Breast epithelium (tissue), 4 donors: ENCODE data around the gene PDIA2. TPM values are rescaled to one million over a fixed set of nuclear protein-coding genes. Genes with fewer than 3 reads are reported as not detected.

Experiments
- DNase-seq, 2 donors: peaks; one replicate each; pipeline ENCODE4 v3.0.0-alpha.2; 2019; ENCODE audit warnings: low spot score in 2 of 2
- H3K27ac ChIP-seq, 2 donors: fragments of 200-600 bp; sonication (generic) in 1 of 2; one replicate each; pipeline ENCODE4 v1.5.1; 2016 to 2019; ENCODE audit warnings: mild to moderate bottlenecking in 1 of 2
- H3K27me3 ChIP-seq, 2 donors: fragments of 200-600 bp; sonication (generic) in 1 of 2; one replicate each; pipeline versions ENCODE4 v1.5.1 to v1.6.0; 2017 to 2019; ENCODE audit warnings: control low read depth in 1 of 2, mild to moderate bottlenecking in 1 of 2
- H3K36me3 ChIP-seq: fragments of 200-600 bp; one replicate; pipeline ENCODE4 v1.5.1; 2019
- H3K4me1 ChIP-seq, 2 donors: fragments of 200-600 bp; sonication (generic); one replicate each; pipeline ENCODE4 v1.5.1; 2016 to 2019; ENCODE audit warnings: control low read depth in 1 of 2
- H3K4me3 ChIP-seq, 3 donors: fragments of 200-600 bp; sonication (generic); 1 replicate in 2 of 3; 2 replicates in 1 of 3; pipeline ENCODE4 v1.5.1; 2016 to 2019; ENCODE audit warnings: mild to moderate bottlenecking in 3 of 3, moderate library complexity in 2 of 3
- H3K9me3 ChIP-seq, 2 donors: fragments of 200-600 bp; sonication (generic) in 1 of 2; one replicate each; pipeline ENCODE4 v1.5.1; 2016 to 2019; ENCODE audit warnings: control low read depth in 1 of 2
- POLR2A ChIP-seq: fragments of 450-650 bp; IDR thresholded peaks from one replicate; pipeline ENCODE4 v1.6.1; 2016; ENCODE audit warnings: antibody characterized with exemption, mild to moderate bottlenecking, moderate library complexity
- POLR2AphosphoS5 ChIP-seq, 3 donors: sonication (generic); formaldehyde crosslinking; IDR thresholded peaks; one replicate each; pipeline ENCODE4 v1.6.1; 2017; ENCODE audit warnings: antibody characterized with exemption in 3 of 3
- intact Hi-C: fragments of 100-400 bp; cut with DNase I; formaldehyde crosslinking; loops from one replicate; pipeline ENCODE4 v1.15.1; 2023; ENCODE audit warnings: low total_unique reads
- total RNA-seq, 3 donors: library from RNA; depleted of rRNA; stranded (reverse); fragments of >200 nt; gene quantifications; one replicate each; pipeline ENCODE4 v1.1.0, GENCODE V29; 2016
- TF ChIP-seq, protein P1 (sequence below), 3 donors: fragments of 450-650 bp; IDR thresholded peaks; one replicate each; pipeline ENCODE4 v1.5.1; 2016 to 2017; ENCODE audit warnings: antibody characterized with exemption in 3 of 3, mild to moderate bottlenecking in 3 of 3, moderate library complexity in 3 of 3

Gene PDIA2
- total RNA-seq, 3 donors from 2014 or later, result not detected

DNA sequence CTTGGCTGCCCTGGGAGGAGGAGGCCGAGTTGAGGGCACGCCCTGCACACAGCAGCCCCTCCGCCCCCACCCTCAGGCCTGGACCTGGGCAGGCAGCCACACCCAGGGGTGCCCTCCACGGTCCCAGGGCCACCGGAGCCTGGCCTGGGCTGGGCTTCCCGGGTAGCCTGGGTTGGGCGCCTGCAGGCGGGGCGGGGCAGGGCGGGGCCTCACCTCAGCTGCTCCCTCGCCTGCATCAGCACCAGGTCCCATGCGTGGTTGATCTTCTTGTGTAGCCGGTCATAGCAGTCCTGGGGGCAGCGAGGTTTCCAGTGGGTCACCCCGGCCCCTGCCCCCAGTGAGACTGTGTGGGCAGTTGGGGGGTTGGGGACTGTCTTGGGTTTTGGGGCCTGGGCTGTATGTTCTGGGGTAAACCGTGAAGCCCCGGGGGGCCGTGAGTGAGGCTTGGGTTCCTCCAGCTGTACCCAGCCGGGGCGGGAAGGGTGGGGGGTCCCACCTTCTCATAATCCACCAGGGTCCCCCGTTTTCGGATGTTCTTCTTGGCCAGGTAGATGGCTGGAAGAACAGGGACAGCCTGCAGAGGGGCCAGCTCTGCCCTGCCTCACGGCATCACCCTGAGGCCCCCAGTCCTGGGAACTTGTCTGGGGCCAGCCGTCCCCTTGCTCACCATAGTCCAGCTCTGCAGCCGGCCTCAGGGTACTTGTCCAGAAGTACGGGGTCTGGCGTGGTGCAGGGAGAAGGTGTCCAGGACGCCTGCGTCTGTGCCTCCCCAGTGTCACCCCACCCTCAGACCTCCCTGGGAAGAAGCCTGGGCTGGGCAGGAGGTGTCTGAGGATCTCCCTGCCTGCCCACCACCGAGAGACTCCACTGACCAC lies 9.2 kb upstream of the PDIA2 start:
- no peak for DNase-seq
- TF ChIP-seq POLR2AphosphoS5 (IDR thresholded peaks at IDR 0.05) (no peak), POLR2A (no peak)
- TF ChIP-seq, protein P1, sequence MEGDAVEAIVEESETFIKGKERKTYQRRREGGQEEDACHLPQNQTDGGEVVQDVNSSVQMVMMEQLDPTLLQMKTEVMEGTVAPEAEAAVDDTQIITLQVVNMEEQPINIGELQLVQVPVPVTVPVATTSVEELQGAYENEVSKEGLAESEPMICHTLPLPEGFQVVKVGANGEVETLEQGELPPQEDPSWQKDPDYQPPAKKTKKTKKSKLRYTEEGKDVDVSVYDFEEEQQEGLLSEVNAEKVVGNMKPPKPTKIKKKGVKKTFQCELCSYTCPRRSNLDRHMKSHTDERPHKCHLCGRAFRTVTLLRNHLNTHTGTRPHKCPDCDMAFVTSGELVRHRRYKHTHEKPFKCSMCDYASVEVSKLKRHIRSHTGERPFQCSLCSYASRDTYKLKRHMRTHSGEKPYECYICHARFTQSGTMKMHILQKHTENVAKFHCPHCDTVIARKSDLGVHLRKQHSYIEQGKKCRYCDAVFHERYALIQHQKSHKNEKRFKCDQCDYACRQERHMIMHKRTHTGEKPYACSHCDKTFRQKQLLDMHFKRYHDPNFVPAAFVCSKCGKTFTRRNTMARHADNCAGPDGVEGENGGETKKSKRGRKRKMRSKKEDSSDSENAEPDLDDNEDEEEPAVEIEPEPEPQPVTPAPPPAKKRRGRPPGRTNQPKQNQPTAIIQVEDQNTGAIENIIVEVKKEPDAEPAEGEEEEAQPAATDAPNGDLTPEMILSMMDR (IDR thresholded peaks at IDR 0.05), result no peak
- Histone ChIP-seq H3K4me1 (peaks cover 0 to 6% of the 10 kb centered on the region in 2 donors), H3K36me3 (no peaks in the 10 kb centered on the region), H3K27me3 (peaks cover 0 to 7% of the 10 kb centered on the region in 2 donors), H3K4me3 (no peak overlapping the region), H3K9me3 (no peaks in the 10 kb centered on the region), H3K27ac (no peak overlapping the region)
- intact Hi-C loops, result loop anchor here (5.0 kb wide), 1 partner anchor 1394 kb away; no protein-coding TSS in a partner anchor

DNA sequence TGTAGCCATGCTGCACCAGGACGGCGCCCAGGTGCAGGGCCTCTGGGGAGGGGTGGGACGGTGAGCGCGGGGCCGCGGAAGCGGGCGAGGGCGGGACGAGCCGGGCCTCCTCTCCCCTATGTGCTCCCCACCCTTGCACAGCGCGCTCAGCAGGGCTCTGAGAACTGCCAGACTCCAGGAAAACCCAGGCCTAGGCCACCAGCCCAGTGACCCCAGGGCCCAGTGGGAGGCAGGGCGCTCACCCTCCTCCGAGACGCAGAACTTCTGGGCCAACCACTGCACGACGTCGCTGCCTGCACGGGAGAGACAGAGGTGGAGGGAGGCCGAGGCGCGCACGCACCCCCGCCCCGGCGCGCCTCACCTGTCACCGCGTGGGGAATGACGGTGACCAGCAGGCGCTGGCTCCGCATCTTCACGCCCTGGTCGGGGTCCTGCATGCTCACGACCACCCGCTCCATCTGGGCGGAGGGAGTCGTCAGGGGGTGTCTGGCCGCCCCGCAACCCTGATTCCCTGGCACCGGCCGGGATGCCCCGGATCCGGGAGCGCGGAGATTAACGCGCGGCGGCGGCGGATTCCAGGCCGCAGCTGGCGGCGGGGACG lies 7.8 kb upstream of the PDIA2 start:
- H3K36me3 ChIP-seq, result no peaks in the 10 kb centered on the region
- H3K4me3 ChIP-seq, result peak overlapping the region; percentile 39 to 67 (median 48)
- H3K4me1 ChIP-seq, result peaks cover 0 to 6% of the 10 kb centered on the region in 2 donors
- no peaks in the 10 kb centered on the region for H3K9me3 ChIP-seq
- DNase-seq, result no peak
- H3K27ac ChIP-seq, result no peak overlapping the region
- TF ChIP-seq POLR2A (no peak), POLR2AphosphoS5 (IDR thresholded peaks at IDR 0.05) (no peak)
- TF ChIP-seq, protein P1 (IDR thresholded peaks at IDR 0.05), result no peak
- H3K27me3 ChIP-seq, result peaks cover 0 to 15% of the 10 kb centered on the region in 2 donors
- intact Hi-C loops, result no loop called here

DNA sequence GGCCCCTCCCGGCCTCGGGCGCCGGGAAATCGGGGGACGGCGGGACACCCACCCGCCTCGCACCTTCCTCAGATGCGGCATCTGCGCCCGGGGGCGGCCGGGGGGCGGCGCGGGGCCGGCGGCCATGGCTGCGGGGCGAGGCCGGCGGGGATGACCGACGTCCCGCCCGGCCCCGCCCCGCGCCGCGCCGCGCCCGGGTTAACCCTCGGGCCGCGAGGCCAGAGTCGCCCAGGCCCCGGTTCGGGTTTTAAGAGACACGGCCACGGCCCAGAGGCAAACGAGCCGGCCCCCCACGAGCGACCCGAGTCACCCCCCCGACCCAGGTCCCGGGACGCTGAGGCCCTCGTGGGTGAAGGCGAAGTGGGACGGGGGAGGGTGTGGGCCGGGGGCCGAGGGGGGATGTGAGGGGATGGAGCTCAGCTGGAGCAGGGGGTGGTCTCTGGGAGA lies 7.2 kb upstream of the PDIA2 start, which contains the start of gene RGS11:
RGS11 (minus strand) TSS at position 159 of the 447 bp plus-strand sequence; CDS start at position 126, 33 bp downstream.
- no peaks in the 10 kb centered on the region for H3K9me3 ChIP-seq
- intact Hi-C loops, result no loop called here
- peaks cover 2 to 17% of the 10 kb centered on the region in 2 donors for H3K27me3 ChIP-seq
- peaks cover 2 to 8% of the 10 kb centered on the region in 2 donors for H3K4me1 ChIP-seq
- no peak for DNase-seq
- H3K27ac ChIP-seq, result no peak within 1 kb of the TSS
- peak within 1 kb of the TSS; percentile 39 to 67 (median 48) for H3K4me3 ChIP-seq
- TF ChIP-seq, protein P1 (IDR thresholded peaks at IDR 0.05), result no peak
- TF ChIP-seq POLR2A (no peak), POLR2AphosphoS5 (IDR thresholded peaks at IDR 0.05) (no peak)
- no peaks in the 10 kb centered on the region for H3K36me3 ChIP-seq

DNA sequence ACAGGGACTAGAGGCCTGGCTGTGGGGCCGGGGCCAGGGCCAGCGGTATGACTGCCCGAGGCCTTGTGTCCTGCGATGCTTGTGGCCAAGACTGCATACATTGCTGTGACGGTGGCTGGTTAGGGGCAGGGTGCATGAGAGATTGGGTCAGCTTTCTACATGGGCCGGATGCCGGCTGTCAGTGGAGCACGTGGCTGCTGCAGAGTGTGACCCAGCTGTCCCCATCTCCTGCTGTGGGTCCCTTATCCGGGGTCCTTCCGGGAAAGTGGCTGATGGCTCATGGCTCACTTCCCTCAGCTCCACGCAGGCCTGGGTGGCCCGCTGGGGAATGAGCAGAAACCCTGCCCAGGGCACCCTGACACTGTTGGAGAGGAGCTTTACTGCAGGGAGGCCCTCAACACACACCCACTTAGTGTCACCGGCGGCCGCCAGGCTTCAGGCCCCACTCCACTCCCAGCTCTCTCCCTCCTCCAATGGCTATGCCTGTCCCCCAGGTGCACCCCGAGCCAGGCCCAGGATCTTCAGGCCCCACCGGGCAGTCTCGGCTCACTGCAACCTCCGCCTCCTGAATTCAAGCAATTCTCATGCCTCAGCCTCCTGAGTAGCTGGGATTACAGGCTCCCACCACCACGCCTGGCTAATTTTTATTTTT lies 6.4 kb upstream of the PDIA2 start:
- no peak overlapping the region for H3K27ac ChIP-seq
- intact Hi-C loops, result no loop called here

More for the DNA sequence above, 6.4 kb upstream of the PDIA2 start:
- Histone ChIP-seq H3K4me1 (peaks cover 6 to 13% of the 10 kb centered on the region in 2 donors), H3K36me3 (no peaks in the 10 kb centered on the region), H3K9me3 (no peaks in the 10 kb centered on the region), H3K27me3 (peaks cover 7 to 24% of the 10 kb centered on the region in 2 donors), H3K4me3 (no peak overlapping the region)
- DNase-seq, result no peak
- TF ChIP-seq, protein P1 (IDR thresholded peaks at IDR 0.05), result no peak
- no peak for TF ChIP-seq POLR2AphosphoS5 (IDR thresholded peaks at IDR 0.05)
- TF ChIP-seq POLR2A, result no peak
